IMR-90 (cell line): ENCODE measurements around the gene CAT. TPM values are rescaled to one million over a fixed set of nuclear protein-coding genes. Genes with fewer than 3 reads are reported as not detected.

Source experiments
- ATAC-seq: fragments of 200-7000 bp; cut with Tn5 transposase; 2 replicates; pipeline ENCODE4 v1.9.1; 2020; ENCODE audit warnings: low read depth, mild to moderate bottlenecking, moderate library complexity
- BruUV-seq: library from RNA; stranded (reverse); fragments of 400-500 nt; replicated peaks from 2 replicates; lab custom pipeline; 2021; lab: Mats Ljungman, UMichigan
- CTCF ChIA-PET: fragments of 300-600 bp; formaldehyde crosslinking; extraction: SDS; loops from one replicate; lab custom pipeline; 2021; ENCODE audit warnings: antibody characterized with exemption; lab: Yijun Ruan, JAX
- POLR2A ChIA-PET: fragments of 300-600 bp; sonication (Branson Sonifier 250); formaldehyde crosslinking; loops from one replicate; lab custom pipeline; 2022; ENCODE audit warnings: antibody characterized with exemption; ENCODE audit not compliant: unreplicated experiment; lab: Charles Lee
- DNase-seq: peaks from one replicate; pipeline ENCODE4 v3.0.0; 2013
- H2AFZ ChIP-seq: replicated peaks from 2 replicates; pipeline ENCODE3; 2013; ENCODE audit warnings: low read length, mild to moderate bottlenecking; ENCODE audit not compliant: poor library complexity
- H2AK5ac ChIP-seq: 2 replicates; pipeline ENCODE4 v1.6.1; 2013; ENCODE audit warnings: low read depth, low read length, inconsistent platforms
- H2AK9ac ChIP-seq: replicated peaks from 2 replicates; pipeline ENCODE3; 2013; ENCODE audit warnings: mild to moderate bottlenecking, low read depth, low read length, moderate library complexity; ENCODE audit not compliant: poor library complexity
- H2BK120ac ChIP-seq: 2 replicates; pipeline ENCODE4 v1.6.1; 2013; ENCODE audit warnings: low read depth, low read length, inconsistent platforms
- H2BK15ac ChIP-seq: 3 replicates; pipeline ENCODE4 v1.6.1; 2013; ENCODE audit warnings: low read depth, low read length, inconsistent platforms
- H2BK20ac ChIP-seq: 2 replicates; pipeline ENCODE4 v1.6.1; 2013; ENCODE audit warnings: low read depth, mild to moderate bottlenecking, inconsistent platforms, low read length, moderate library complexity
- H2BK5ac ChIP-seq: 2 replicates; pipeline ENCODE4 v1.6.1; 2013; ENCODE audit warnings: mild to moderate bottlenecking, low read depth, low read length, inconsistent platforms; ENCODE audit not compliant: poor library complexity, severe bottlenecking
- H3K14ac ChIP-seq: replicated peaks from 2 replicates; pipeline ENCODE4 v1.6.1; 2013; ENCODE audit warnings: low read depth, low read length, inconsistent platforms
- H3K18ac ChIP-seq: 2 replicates; pipeline ENCODE4 v1.6.1; 2013; ENCODE audit warnings: low read depth, low read length, control low read depth
- H3K23ac ChIP-seq: 2 replicates; pipeline ENCODE4 v1.6.1; 2013; ENCODE audit warnings: low read depth, low read length, inconsistent platforms
- H3K27ac ChIP-seq: 2 replicates; pipeline ENCODE4 v1.5.1; 2013; ENCODE audit warnings: mild to moderate bottlenecking, control low read depth, low read length; ENCODE audit not compliant: insufficient read depth
- H3K27me3 ChIP-seq: 2 replicates; pipeline ENCODE4 v1.6.1; 2013; ENCODE audit warnings: low read length; ENCODE audit not compliant: control insufficient read depth, insufficient read depth
- H3K36me3 ChIP-seq: 2 replicates; pipeline ENCODE4 v1.6.1; 2013; ENCODE audit warnings: low read length, mixed read lengths; ENCODE audit not compliant: control insufficient read depth, insufficient read depth
- H3K4ac ChIP-seq: 2 replicates; pipeline ENCODE4 v1.6.1; 2013; ENCODE audit warnings: low read depth, low read length, inconsistent platforms
- H3K4me1 ChIP-seq: 2 replicates; pipeline ENCODE4 v1.6.1; 2013; ENCODE audit warnings: low read length, mixed read lengths; ENCODE audit not compliant: control insufficient read depth, insufficient read depth
- H3K4me2 ChIP-seq: 2 replicates; pipeline ENCODE4 v1.6.1; 2013; ENCODE audit warnings: low read depth, mild to moderate bottlenecking, control low read depth, low read length, moderate library complexity
- H3K4me3 ChIP-seq: 2 replicates; pipeline ENCODE4 v1.5.1; 2013; ENCODE audit warnings: low read depth, mild to moderate bottlenecking, control low read depth, low read length, moderate library complexity; ENCODE audit not compliant: insufficient read depth
- H3K56ac ChIP-seq: 2 replicates; pipeline ENCODE4 v1.6.1; 2013; ENCODE audit warnings: low read length, inconsistent platforms; ENCODE audit not compliant: insufficient read depth; ENCODE audit errors: extremely low read depth
- H3K79me1 ChIP-seq, 2 experiments: 2 replicates each; pipeline ENCODE4 v1.6.1; 2013; ENCODE audit warnings: low read length in 2 of 2, inconsistent platforms in 1 of 2, low read depth in 1 of 2
- H3K9ac ChIP-seq: 2 replicates; pipeline ENCODE4 v1.6.1; 2013; ENCODE audit warnings: low read depth, low read length, control low read depth
- H3K9me1 ChIP-seq: 2 replicates; pipeline ENCODE4 v1.6.1; 2013; ENCODE audit warnings: low read length, inconsistent platforms; ENCODE audit not compliant: insufficient read depth
- H3K9me3 ChIP-seq: 2 replicates; pipeline ENCODE4 v1.6.1; 2013; ENCODE audit warnings: low read length; ENCODE audit not compliant: control insufficient read depth, insufficient read depth
- H4K20me1 ChIP-seq: 2 replicates; pipeline ENCODE4 v1.6.1; 2013; ENCODE audit warnings: low read length, inconsistent platforms; ENCODE audit not compliant: insufficient read depth
- H4K5ac ChIP-seq: 2 replicates; pipeline ENCODE4 v1.6.1; 2013; ENCODE audit warnings: mild to moderate bottlenecking, low read depth, low read length, control low read depth
- H4K8ac ChIP-seq, 2 experiments: 2 replicates each; pipeline ENCODE4 v1.6.1; 2013; ENCODE audit warnings: low read depth in 2 of 2, low read length in 2 of 2, control low read depth in 1 of 2, inconsistent platforms in 1 of 2
- H4K91ac ChIP-seq: 2 replicates; pipeline ENCODE4 v1.6.1; 2013; ENCODE audit warnings: low read depth, low read length, inconsistent platforms; ENCODE audit not compliant: insufficient read depth
- ELK1 ChIP-seq: fragments of 150-350 bp; IDR thresholded peaks from 2 replicates; pipeline ENCODE4 v1.6.1; 2016; ENCODE audit warnings: low read depth, mild to moderate bottlenecking, low read length, moderate library complexity, borderline replicate concordance
- FOS ChIP-seq: fragments of 150-350 bp; IDR thresholded peaks from 2 replicates; pipeline ENCODE4 v1.6.1; 2016; ENCODE audit warnings: low read depth, low read length
- MAZ ChIP-seq: IDR thresholded peaks from 2 replicates; pipeline ENCODE4 v1.6.1; 2012; ENCODE audit warnings: low read depth, mild to moderate bottlenecking, low read length, improper control_type of control experiment, moderate library complexity, borderline replicate concordance
- MXI1 ChIP-seq: IDR thresholded peaks from 2 replicates; pipeline ENCODE4 v1.6.1; 2012; ENCODE audit warnings: low read depth, mild to moderate bottlenecking, low read length, moderate library complexity, borderline replicate concordance
- RAD21 ChIP-seq: IDR thresholded peaks from 2 replicates; pipeline ENCODE4 v1.6.1; 2012; ENCODE audit warnings: low read length, improper control_type of control experiment
- RCOR1 ChIP-seq: IDR thresholded peaks from 2 replicates; pipeline ENCODE4 v1.6.1; 2012; ENCODE audit warnings: mild to moderate bottlenecking, low read length, improper control_type of control experiment; ENCODE audit not compliant: insufficient replicate concordance
- RFX5 ChIP-seq: IDR thresholded peaks from 2 replicates; pipeline ENCODE4 v1.8.0; 2012; ENCODE audit warnings: low read depth, mild to moderate bottlenecking, low read length, moderate library complexity
- WGBS, 2 experiments: methylation state at CpG; one replicate each; pipeline versions ENCODE4 v1.1.5 to v1.1.7; 2013; ENCODE audit warnings: missing lambda C conversion rate in 2 of 2; ENCODE audit not compliant: insufficient read length in 1 of 2; ENCODE audit errors: extremely low coverage in 2 of 2; 5-methylcytosine and 5-hydroxymethylcytosine counted together
- dilution Hi-C: fragments of 300-500 bp; cut with HindIII; formaldehyde crosslinking; loops from one replicate; pipeline ENCODE4 v1.14.3; 2018; ENCODE audit warnings: low sequenced_read_pairs; ENCODE audit not compliant: unreplicated experiment
- in situ Hi-C: fragments of 300-500 bp; cut with MboI; formaldehyde crosslinking; loops from 3 replicates; pipeline ENCODE4 v1.14.3; 2019; ENCODE audit warnings: low sequenced_read_pairs, inconsistent platforms, mixed read lengths
- intact Hi-C: fragments of 100-400 bp; cut with micrococcal nuclease; formaldehyde crosslinking; loops from 2 replicates; pipeline ENCODE4 v1.10.0; 2022
- polyA plus RNA-seq, 3 experiments: library from polyadenylated mRNA; depleted of rRNA; stranded (reverse); fragments of >200 nt; gene quantifications; 2 replicates each; pipeline ENCODE4 v1.2.3, GENCODE V29; 2012; ENCODE audit warnings: low replicate concordance in 1 of 3
- total RNA-seq: library from RNA; depleted of rRNA; stranded (reverse); fragments of >200 nt; gene quantifications from 2 replicates; pipeline ENCODE4 v1.2.3, GENCODE V29; 2012
- TF ChIP-seq, protein P1 (sequence below): fragments of 150-350 bp; IDR thresholded peaks from 2 replicates; pipeline ENCODE4 v1.6.1; 2017; ENCODE audit warnings: mild to moderate bottlenecking, antibody characterized with exemption, low read length, low read depth
- TF ChIP-seq, protein P2 (sequence below): conservative IDR thresholded peaks from 2 replicates; pipeline ENCODE4 v1.5.1; 2012; ENCODE audit warnings: mild to moderate bottlenecking, low read depth, low read length, improper control_type of control experiment

Gene CAT
- total and polyA plus RNA-seq, 2 of the 4 experiments (the other 2 are of a cell fraction) = 52.5 to 80.5 TPM

GRCh38 chr11:34516247-34517040 is 77.7 kb downstream of the CAT start:
- Histone ChIP-seq H3K14ac (no peak overlapping the region), H3K9me3 (no peaks in the 10 kb centered on the region), H2BK5ac (no peak overlapping the region), H3K9me1 (no peaks in the 10 kb centered on the region), H3K56ac (no peak overlapping the region), H2BK20ac (no peak overlapping the region), H2AK5ac (no peak overlapping the region), H3K4me1 (no peaks in the 10 kb centered on the region), H3K4me3 (no peak overlapping the region), H3K18ac (no peak overlapping the region), H2BK120ac (no peak overlapping the region), H2AFZ (no peak overlapping the region), H4K20me1 (no peaks in the 10 kb centered on the region), H2BK15ac (no peak overlapping the region), H3K79me1 (no peaks in the 10 kb centered on the region), H4K91ac (no peak overlapping the region), H3K27me3 (peaks cover 19% of the 10 kb centered on the region), H4K5ac (no peak overlapping the region), H3K27ac (no peak overlapping the region), H3K4me2 (no peak overlapping the region), H3K9ac (no peak overlapping the region), H4K8ac (no peak overlapping the region), H3K4ac (no peak overlapping the region), H3K23ac (no peak overlapping the region), H3K36me3 (no peaks in the 10 kb centered on the region), H2AK9ac (no peak overlapping the region)
- ChIA-PET CTCF (no interaction called here), POLR2A (no interaction called here)
- WGBS, 2 experiments = 82% methylated on average over 3 of the region's 6 CpGs; no CpG with 5 or more reads in 1 of the 2 experiments
- no peak for TF ChIP-seq RFX5
- TF ChIP-seq, protein P1, sequence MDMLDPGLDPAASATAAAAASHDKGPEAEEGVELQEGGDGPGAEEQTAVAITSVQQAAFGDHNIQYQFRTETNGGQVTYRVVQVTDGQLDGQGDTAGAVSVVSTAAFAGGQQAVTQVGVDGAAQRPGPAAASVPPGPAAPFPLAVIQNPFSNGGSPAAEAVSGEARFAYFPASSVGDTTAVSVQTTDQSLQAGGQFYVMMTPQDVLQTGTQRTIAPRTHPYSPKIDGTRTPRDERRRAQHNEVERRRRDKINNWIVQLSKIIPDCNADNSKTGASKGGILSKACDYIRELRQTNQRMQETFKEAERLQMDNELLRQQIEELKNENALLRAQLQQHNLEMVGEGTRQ = no peak
- no peak for TF ChIP-seq ELK1
- TF ChIP-seq, protein P2, sequence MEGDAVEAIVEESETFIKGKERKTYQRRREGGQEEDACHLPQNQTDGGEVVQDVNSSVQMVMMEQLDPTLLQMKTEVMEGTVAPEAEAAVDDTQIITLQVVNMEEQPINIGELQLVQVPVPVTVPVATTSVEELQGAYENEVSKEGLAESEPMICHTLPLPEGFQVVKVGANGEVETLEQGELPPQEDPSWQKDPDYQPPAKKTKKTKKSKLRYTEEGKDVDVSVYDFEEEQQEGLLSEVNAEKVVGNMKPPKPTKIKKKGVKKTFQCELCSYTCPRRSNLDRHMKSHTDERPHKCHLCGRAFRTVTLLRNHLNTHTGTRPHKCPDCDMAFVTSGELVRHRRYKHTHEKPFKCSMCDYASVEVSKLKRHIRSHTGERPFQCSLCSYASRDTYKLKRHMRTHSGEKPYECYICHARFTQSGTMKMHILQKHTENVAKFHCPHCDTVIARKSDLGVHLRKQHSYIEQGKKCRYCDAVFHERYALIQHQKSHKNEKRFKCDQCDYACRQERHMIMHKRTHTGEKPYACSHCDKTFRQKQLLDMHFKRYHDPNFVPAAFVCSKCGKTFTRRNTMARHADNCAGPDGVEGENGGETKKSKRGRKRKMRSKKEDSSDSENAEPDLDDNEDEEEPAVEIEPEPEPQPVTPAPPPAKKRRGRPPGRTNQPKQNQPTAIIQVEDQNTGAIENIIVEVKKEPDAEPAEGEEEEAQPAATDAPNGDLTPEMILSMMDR = no peak
- TF ChIP-seq RAD21 = no peak
- no peak for TF ChIP-seq MAZ
- TF ChIP-seq MXI1 = no peak
- no peak for TF ChIP-seq FOS
- no peak for TF ChIP-seq RCOR1
- BruUV-seq = no TSS peak
- dilution Hi-C loops = no loop called here
- intact Hi-C loops = loop anchor here (5.0 kb wide), 1 partner anchor 876 kb away; no protein-coding TSS in a partner anchor
- ATAC-seq = no peak
- no peak for DNase-seq
- in situ Hi-C loops = no loop called here
